ENCODE results near the gene MYO16. TPM values are rescaled to one million over a fixed set of nuclear protein-coding genes. Genes with fewer than 3 reads are reported as not detected.
A peak's percentile ranks its signal among the peaks of the same experiment; 100 is the strongest.

Gene MYO16
- total RNA-seq, 1 experiment from 2014 or later = not detected

- no peak overlapping the region for H4K8ac ChIP-seq (replicated peaks; ENCODE audit: insufficient read length, low read depth, low read length)
- peaks cover 8 to 20% of the 10 kb centered on the region in 2 experiments for H3K4me1 Mint-ChIP-seq
- H3K14ac ChIP-seq (ENCODE audit: insufficient read depth, low read length) = no peak overlapping the region
- H3K4me3 Mint-ChIP-seq = no peak overlapping the region
- no peak overlapping the region for H3K23ac ChIP-seq (ENCODE audit: insufficient read length, low read depth, low read length)
- H3K18ac ChIP-seq (ENCODE audit: insufficient read length, low read depth, low read length) = no peak overlapping the region
- peak; percentile 51 for DNase-seq
- H3K27me3 ChIP-seq (ENCODE audit: insufficient read depth, low read length) = no peaks in the 10 kb centered on the region
- H3K23me2 ChIP-seq (ENCODE audit: insufficient read length, low read depth, low read length, poor library complexity, severe bottlenecking) = no peaks in the 10 kb centered on the region
- no peaks in the 10 kb centered on the region for H3K9me3 ChIP-seq (ENCODE audit: control insufficient read depth, low read depth, low read length)
- H2BK120ac ChIP-seq (ENCODE audit: low read depth, low read length, poor library complexity, severe bottlenecking) = no peak overlapping the region
- H2BK15ac ChIP-seq (ENCODE audit: low read depth, low read length) = no peak overlapping the region
- H3K36me3 Mint-ChIP-seq (ENCODE audit: insufficient read depth in 1 of 3, low read depth in 3 of 3) = peaks cover 7 to 13% (median 9%) of the 10 kb centered on the region in 3 experiments; a peak in 6 of 7 replicates
- no peak overlapping the region for H2AK5ac ChIP-seq (ENCODE audit: insufficient read length, low read length)
- no peak overlapping the region for H2BK5ac ChIP-seq (ENCODE audit: insufficient read length, low read length)
- H3T11ph ChIP-seq (ENCODE audit: low read length) = no peak overlapping the region
- H2AFZ ChIP-seq (ENCODE audit: low read length) = no peak overlapping the region
- no peak overlapping the region for H4K5ac ChIP-seq (ENCODE audit: insufficient read length, low read depth, low read length)
- H4K91ac ChIP-seq (ENCODE audit: insufficient read length, low read depth, low read length) = no peak overlapping the region
- no peaks in the 10 kb centered on the region for H3K4me1 ChIP-seq (ENCODE audit: insufficient read depth, low read length)
- H4K20me1 ChIP-seq (ENCODE audit: control insufficient read depth, insufficient read depth, insufficient read length) = no peaks in the 10 kb centered on the region
- no peak overlapping the region for H3K9ac ChIP-seq (ENCODE audit: extremely low read depth, insufficient read length, low read length)
- no peak overlapping the region for H3K56ac ChIP-seq (ENCODE audit: insufficient read length, low read depth, low read length)
- peaks cover 14 to 18% of the 10 kb centered on the region in 2 experiments for H3K9me3 Mint-ChIP-seq
- peak overlapping the region; percentile 14 to 86 (median 74); a peak in 4 of 7 replicates for H3K27ac Mint-ChIP-seq
- WGBS (ENCODE audit: extremely low coverage, insufficient read length, low lambda C conversion rate) = no CpG with 5 or more reads among the region's 9 CpGs
- no peaks in the 10 kb centered on the region for H3K79me2 ChIP-seq (ENCODE audit: insufficient read depth, low read length)
- H3K79me1 ChIP-seq (ENCODE audit: insufficient read depth, low read depth, low read length, poor library complexity, severe bottlenecking) = no peaks in the 10 kb centered on the region
- H3K4ac ChIP-seq (ENCODE audit: low read depth, low read length) = no peak overlapping the region
- H3K4me2 ChIP-seq (ENCODE audit: insufficient read depth, insufficient read length, low read length) = no peak overlapping the region
- H3K27me3 Mint-ChIP-seq (ENCODE audit: low read depth) = peaks cover 3% of the 10 kb centered on the region; the same call in 1 of the 2 replicates
- no peak overlapping the region for H2BK12ac ChIP-seq (ENCODE audit: insufficient read length, low read depth, low read length)
- H2BK20ac ChIP-seq (ENCODE audit: low read depth, low read length, poor library complexity, severe bottlenecking) = no peak overlapping the region
- TF ChIP-seq, protein P1, sequence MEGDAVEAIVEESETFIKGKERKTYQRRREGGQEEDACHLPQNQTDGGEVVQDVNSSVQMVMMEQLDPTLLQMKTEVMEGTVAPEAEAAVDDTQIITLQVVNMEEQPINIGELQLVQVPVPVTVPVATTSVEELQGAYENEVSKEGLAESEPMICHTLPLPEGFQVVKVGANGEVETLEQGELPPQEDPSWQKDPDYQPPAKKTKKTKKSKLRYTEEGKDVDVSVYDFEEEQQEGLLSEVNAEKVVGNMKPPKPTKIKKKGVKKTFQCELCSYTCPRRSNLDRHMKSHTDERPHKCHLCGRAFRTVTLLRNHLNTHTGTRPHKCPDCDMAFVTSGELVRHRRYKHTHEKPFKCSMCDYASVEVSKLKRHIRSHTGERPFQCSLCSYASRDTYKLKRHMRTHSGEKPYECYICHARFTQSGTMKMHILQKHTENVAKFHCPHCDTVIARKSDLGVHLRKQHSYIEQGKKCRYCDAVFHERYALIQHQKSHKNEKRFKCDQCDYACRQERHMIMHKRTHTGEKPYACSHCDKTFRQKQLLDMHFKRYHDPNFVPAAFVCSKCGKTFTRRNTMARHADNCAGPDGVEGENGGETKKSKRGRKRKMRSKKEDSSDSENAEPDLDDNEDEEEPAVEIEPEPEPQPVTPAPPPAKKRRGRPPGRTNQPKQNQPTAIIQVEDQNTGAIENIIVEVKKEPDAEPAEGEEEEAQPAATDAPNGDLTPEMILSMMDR (conservative IDR thresholded peaks at IDR 0.05) = no peak
- H3K27ac ChIP-seq (ENCODE audit: insufficient read length, low read depth, low read length) = no peak overlapping the region
These were observed 148.3 kb downstream of the MYO16 start for GRCh38 chr13:108777421-108778420.
